CD4-positive, alpha-beta T cell treated with Interleukin-6 for 4 hours (primary cell): ENCODE measurements around the gene ZNF280C.

Experiments
- DNase-seq: peaks from one replicate; pipeline ENCODE4 v3.0.0-alpha.2; 2020; ENCODE audit warnings: mixed read lengths

The ZNF280C gene

DNA sequence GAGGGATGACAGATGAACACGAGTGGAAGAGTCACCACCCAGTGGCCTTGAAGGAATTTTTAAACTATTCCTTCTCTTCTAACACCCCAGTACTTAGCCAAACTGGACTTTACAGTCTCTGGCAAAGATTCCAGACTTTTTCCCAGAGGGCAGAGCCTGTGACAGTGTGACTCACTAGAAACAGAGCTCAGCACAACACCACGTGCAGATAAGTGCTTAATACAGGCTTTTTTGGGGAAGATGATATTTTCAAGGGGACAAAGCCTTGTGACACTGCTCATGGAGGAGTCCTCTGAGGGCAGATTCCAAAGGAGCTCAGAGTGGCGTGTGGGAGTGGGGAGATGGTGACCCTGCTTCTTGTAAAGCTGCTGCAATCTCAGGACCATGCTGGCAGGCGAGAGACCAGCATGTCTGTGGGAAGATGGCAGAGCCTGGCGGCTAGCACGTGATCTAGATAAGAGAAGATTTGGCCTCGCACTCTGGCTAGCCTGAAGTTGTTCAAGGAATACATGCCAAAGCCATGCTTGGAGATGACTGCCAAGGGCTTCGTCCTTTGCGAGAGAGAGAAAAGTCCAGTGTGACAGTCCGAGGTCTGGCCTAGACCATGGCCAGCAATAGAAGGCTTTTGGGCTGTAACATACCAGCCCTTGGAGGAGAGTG, 94.5 kb downstream of the ZNF280C start:
- DNase-seq: no peak

DNA sequence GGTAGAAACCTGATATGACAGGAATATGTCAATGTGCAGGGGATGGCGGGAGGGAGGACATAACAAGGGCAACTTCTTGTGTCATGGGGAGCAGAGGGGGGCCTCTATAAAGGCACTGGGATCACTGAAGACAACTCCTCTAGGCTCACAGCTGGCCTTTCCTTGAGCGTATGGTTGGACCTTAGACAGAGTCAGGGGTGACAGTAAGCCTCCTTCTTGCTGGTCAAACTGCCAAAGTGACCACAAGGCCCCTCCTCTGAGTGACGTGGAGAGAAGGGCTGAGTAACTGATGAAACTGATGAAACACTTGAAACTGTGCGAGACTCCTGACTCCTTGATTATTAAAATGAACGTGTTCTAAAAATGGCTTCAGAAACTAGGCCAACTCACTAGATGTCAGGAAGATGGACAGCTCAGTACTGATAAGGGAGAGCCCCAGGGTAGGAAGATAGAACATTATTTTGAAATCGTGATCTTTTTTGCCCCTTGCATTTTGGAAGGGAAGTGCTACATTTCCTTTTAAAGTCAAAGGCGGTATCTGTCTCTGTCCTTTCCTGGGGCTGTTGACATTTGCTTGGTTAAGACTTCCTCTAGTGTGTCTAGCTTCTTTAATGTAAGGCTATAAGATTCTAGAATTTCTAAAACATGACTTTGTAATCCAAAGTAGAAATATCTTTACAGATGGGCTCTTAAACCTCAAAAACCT, 95.4 kb downstream of the ZNF280C start:
- peak; percentile 21 for DNase-seq

DNA sequence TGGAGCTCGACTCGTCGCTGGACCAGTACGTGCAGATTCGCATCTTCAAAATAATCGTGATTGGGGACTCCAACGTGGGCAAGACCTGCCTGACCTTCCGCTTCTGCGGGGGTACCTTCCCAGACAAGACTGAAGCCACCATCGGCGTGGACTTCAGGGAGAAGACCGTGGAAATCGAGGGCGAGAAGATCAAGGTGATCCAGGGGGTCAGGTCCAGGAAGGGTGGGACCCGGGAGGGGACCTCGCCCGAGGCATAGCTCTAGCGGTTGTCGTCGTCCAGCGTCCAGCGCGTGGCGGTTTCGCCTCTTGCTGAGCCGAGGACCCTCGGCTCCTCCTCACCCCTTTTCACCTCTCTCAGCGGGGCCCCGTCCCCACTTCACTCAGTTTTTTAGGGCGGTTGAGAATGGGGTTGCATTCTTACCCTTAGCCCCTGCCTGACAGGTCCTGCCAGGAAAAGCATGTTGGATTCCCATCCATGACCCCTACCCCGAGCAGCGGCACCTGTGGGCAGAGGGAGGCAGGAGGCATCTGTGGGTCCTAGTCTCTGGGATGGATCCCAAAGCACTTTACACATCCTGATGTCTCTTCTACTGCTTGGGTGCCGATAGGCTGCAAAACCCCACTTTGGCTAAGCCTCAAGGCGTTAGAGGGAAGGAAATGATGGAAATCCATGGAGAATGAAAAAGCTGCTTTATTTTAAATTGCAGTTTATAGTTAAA, 96.4 kb downstream of the ZNF280C start:
- no peak for DNase-seq

DNA sequence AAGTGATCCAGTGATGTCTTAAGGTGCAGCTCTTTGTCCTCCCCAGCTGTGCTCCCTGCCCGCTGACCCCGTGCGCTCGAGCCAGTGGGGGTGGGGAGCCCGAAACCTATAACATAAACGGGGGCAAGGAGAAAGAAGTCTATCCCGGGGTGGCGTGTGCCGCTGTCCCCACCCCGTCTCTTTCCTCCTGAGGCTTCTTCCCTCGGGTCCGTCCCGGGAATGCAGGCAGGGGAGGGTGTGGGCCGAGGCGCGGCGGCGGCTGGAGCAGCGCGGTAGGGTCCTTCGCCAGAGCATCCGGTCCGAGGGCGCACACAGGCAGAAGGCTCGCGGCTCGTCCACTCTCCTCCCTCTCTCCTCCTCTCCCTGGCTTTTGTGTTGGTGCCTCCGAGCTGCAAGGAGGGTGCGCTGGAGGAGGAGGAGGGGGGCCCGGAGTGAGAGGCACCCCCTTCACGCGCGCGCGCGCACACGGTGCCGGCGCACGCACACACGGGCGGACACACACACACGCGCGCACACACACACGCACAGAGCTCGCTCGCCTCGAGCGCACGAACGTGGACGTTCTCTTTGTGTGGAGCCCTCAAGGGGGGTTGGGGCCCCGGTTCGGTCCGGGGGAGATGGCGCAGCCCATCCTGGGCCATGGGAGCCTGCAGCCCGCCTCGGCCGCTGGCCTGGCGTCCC, 97.1 kb downstream of the ZNF280C start, which contains the start of gene RAB33A:
Gene RAB33A (plus strand): TSS at position 517 of the 681 bp plus-strand sequence. CDS start 101 bp downstream, at position 618.
- DNase-seq: peak; percentile 63

DNA sequence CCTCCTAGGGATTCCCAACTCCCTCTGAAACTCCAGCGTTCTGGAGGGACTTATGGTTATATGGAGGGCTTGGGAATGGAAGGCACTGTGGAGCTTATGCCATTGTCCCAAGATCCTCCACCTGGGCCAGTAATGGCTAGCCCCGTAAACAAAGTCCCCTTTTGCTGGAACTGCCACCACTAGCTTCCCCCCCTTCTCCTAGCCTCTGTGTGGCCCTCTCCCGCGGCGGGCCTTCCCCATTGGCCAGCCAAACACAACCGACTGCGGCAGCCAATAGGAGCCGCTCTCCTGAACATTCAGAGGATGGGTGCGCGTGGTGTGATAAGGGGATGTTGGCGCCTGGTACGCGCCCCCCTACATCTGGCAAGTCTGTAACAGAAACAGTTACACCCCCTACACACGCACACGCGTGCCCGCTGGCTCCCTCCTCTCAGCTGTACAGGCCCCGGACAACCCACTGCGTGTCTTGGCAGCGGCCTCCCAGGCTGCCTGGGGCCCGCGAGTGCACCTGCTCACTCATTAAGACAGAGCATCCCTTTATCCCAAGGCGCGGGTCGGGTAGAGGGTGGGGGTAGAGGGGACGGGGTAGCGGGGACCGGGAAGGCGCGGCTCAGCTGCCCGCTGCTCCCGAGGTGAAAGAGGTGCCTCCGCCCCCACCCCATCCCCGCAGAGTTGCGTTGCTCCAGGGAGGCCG, 97.8 kb downstream of the ZNF280C start:
- peak; percentile 70 for DNase-seq

DNA sequence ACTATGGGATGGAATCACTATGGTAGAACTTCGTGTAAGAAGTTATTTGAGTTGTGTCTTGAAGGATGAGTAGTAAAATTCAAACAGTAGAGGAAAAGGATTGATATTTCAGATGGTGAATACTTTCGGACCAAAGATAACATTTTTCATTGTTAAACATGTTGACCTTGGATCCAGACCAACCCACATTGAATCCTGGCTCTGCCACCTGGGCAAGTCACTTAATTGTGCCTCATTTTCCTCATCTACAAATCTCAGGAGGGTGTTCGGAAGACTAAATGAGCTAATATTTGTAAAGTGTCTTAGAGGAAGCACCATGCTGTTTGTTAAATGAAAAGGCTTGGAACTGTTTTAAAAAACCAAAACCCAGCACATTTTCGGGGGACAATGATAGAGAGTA, 101.7 kb downstream of the ZNF280C start:
- DNase-seq: no peak

DNA sequence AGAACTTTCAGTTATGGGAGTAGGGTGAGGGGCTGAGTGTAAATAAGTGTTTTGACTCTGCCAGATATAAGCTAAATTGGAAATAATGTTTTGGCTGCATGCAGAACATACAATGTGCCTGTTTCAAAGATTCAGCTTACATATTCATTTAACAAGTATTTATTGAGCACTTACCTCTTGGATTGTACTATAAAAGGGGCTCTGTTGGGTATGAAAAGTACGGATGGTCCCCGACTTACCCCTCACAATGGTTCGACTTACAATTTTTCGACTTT, 102.3 kb downstream of the ZNF280C start:
- DNase-seq: no peak

DNA sequence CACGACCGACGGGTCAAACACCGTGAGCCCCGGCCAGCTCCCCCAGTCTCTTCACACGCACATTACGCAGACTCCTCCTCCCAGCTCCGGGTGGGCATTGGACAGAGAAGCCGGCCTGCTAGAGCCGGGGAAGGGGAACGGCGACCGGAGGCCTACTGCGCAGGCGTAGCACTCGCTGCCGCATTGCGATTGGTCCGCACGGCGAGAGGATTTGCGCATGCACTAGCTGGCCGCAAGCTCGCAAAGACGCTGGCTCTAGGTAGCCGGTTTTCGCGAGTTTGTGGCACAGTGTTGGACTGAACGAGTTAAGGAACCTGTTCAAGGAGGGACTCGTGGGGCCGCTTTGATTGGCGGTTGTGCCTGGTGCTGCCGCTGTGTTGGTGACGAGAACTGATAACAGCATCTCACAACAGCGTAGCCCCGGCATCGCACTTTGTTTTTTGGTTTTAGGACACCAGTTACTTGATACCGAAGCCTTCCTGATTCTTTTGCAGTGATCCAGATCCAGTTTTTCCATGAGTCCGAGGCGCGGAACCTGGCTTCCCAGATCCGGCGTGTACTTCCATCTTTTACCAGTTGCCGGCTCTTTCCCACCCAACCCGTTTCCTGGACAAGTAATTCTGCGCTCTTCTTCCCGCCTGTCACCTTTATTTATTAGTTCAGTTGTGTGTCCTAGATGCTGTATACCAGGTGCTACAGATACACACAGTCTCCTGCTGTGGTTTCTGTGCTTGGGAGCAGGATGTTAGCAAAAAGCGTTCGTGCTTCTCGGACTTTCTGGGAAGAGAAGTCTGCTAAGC, 102.8 kb downstream of the ZNF280C start, which contains the start of gene AIFM1:
Gene AIFM1 (minus strand): TSS at position 139 of the 800 bp plus-strand sequence. CDS start 185 bp downstream, outside the sequence.
- peak; percentile 88 for DNase-seq

DNA sequence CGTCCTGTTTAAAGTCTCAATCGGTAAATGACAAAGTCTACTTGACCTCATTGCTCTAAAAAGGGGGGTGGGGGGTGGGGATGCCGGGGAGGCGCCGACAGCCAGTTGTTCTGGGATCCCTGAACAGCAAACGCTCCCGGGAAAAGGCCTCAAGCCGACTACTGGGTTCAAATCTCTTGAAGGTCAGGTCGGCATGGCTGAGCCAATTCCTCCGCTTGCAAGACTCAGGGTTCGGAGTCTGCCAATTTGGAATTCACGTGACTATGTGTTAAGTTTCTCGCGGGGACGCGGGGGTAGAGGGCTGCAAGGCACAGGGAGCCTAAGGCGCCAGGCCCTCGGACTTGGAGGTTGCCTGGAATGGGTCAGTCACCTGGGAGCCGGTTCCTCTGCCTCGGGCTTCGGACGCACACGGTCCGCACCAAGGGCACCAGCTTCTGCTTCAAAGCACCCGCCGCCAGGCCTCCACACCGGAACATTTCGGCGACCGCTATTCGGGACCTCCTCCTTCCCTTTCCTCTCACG, 103.5 kb downstream of the ZNF280C start:
- DNase-seq: no peak

DNA sequence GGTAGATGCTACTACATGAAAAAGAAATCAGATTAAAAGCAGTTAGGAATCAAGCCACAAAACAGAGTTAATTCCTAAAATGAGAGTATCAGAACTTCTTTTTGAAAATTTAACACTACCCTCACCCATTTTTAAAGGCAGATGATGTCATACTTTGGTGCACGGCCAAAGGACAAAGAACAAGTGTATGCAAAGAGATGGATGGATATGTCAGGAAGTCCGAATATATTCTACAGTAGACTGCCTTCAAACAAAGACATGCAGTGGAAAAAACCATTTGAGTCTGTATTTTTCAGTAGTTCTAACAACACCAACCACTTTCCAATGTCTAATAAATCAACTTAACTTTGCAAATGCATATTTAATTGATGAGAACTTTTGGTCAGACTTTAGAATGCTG, 105.3 kb downstream of the ZNF280C start:
- no peak for DNase-seq

DNA sequence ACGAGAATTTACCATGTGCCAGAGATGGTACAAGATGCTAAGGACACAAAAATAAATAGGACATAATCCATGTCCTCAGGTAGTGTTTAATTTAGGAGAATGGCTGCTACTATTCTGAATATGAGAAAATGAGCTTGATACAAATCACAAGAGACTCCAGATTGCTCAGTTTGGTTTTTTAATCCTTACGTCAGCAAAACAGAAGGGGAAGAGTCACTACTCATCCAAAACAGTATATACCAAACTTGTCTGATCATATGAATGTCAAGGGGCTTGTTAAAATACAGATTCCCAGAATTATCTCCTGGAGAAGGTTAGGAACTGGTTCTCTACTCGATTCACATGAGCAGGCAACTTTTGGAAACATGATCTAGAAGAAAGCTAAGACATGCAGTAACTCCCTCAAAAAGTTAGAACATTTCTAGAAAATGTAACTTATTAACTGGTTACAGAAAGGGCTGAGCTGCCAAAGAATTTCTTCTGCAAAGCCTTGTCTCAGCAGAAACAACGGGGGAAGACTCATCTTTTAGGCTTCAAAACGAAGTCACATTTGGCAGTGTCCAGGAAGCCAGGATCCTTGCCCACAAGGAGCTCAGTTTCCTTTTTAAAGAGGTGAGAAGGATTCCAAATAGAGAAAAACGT, 106.5 kb downstream of the ZNF280C start:
- no peak for DNase-seq

DNA sequence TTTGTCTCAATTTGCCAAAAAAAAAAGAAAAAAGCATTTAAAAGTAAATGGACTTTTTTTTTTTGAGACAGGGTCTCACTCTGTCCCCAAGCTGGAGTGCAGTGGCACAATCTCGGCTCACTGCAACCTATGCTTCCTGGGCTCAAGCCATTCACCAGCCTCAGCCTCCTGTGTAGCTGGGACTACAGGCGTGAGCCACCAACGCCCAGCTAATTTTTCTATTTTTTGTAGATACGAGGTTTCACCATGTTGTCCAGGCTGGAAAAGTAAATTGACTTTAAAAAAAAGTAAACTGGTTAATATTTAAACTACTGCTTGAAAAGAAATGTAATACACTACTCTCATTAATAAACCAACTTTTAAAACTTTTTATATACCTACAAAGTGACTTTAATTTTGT, 108.9 kb downstream of the ZNF280C start:
- DNase-seq: no peak

DNA sequence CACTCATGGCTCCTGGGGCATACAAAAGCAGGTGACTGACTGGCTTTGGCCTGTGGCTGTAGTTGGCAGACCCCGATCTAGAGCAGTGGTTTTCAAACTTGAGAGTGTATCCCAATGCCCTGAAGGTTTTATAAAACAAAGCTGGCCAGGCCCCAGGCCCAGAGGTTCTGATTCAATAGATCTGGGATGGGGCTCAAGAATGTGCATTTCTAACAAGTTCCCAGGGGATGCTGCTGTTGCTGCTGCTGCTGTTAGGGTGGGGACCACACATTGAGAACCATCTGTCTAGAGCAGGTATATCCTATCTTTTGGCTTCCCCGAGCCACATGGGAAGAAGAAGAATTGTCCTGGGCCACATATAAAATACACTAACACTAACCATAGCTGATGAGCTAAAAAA, 110.4 kb downstream of the ZNF280C start:
- DNase-seq: no peak

DNA sequence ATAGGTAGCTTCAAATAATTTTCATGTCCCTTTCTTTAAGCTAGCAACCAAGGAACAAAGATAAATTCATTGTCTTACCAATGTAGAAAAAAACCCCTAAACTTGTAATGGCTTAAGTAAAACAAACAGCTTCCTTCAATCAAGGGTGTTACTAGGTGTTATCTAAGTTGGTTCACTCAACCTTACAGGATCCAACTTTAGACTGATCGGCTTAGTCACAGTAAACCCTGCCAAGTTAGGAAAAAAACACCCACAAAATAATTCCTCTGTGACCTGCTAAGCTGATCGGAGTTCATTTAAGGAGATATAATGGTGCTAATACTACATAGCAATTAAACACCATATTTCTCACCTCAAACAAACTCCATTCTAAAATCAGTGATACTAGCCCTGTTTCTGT, 113.1 kb downstream of the ZNF280C start:
- no peak for DNase-seq
